HFF-Myc (cell line): ENCODE results near the gene RNU2-63P.
"Not testable (repeated sequence)": the region's sequence is repeated elsewhere in the genome, so short reads cannot be mapped to it uniquely, and the experiment has no call there.

Experiments used
- DNase-seq: peaks from one replicate; pipeline ENCODE4 v3.0.0-alpha.2; 2011; ENCODE audit warnings: low read depth; ENCODE audit errors: extremely low read depth
- H3K4me3 ChIP-seq: replicated peaks from 2 replicates; pipeline ENCODE4 v1.5.1; 2011; ENCODE audit warnings: low read depth, mild to moderate bottlenecking, control low read depth, low read length
- TF ChIP-seq, protein P1 (sequence below): IDR thresholded peaks from 2 replicates; pipeline ENCODE4 v1.5.1; 2012; ENCODE audit warnings: mild to moderate bottlenecking, low read depth, low read length, control low read depth; ENCODE audit errors: missing control alignments

RNU2-63P gene

GRCh38 chr2:88048541-88048940 lies 32.2 kb upstream of the RNU2-63P start:
- TF ChIP-seq, protein P1, sequence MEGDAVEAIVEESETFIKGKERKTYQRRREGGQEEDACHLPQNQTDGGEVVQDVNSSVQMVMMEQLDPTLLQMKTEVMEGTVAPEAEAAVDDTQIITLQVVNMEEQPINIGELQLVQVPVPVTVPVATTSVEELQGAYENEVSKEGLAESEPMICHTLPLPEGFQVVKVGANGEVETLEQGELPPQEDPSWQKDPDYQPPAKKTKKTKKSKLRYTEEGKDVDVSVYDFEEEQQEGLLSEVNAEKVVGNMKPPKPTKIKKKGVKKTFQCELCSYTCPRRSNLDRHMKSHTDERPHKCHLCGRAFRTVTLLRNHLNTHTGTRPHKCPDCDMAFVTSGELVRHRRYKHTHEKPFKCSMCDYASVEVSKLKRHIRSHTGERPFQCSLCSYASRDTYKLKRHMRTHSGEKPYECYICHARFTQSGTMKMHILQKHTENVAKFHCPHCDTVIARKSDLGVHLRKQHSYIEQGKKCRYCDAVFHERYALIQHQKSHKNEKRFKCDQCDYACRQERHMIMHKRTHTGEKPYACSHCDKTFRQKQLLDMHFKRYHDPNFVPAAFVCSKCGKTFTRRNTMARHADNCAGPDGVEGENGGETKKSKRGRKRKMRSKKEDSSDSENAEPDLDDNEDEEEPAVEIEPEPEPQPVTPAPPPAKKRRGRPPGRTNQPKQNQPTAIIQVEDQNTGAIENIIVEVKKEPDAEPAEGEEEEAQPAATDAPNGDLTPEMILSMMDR, result no peak
- no peak for DNase-seq
- H3K4me3 ChIP-seq, result no peak overlapping the region

- not testable (repeated sequence) for H3K4me3 ChIP-seq, DNase-seq
These were observed 29.2 kb upstream of the RNU2-63P start for GRCh38 chr2:88045561-88045960.

DNA sequence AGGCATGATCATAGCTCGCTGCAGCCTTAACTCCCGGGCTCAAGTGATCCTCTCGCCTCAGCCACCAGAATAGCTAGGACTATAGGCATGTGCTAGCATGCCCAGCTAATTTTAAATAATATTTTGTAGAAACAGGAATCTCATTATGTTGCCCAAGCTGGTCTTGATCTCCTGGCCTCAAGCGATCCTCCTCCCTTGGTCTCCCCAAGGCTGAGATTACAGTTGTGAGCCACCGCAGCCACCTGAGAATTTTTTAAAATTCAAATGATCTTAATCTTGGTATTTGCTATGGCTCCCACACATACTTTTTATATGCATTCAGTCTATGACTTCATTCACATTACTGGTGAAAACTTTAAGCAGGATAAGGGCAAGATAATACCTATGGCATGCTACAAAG lies 26.1 kb upstream of the RNU2-63P start:
- TF ChIP-seq, protein P1, result no peak
- no peak for DNase-seq
- no peak overlapping the region for H3K4me3 ChIP-seq

GRCh38 chr2:88038263-88039105 lies 22.1 kb upstream of the RNU2-63P start:
- TF ChIP-seq, protein P1, result no peak
- DNase-seq, result peak; percentile 66
- H3K4me3 ChIP-seq, result no peak overlapping the region

- TF ChIP-seq, protein P1, result no peak
- DNase-seq, result no peak
These were observed 20.3 kb upstream of the RNU2-63P start for GRCh38 chr2:88036606-88037005.

GRCh38 chr2:88036182-88036581 lies 19.8 kb upstream of the RNU2-63P start:
- H3K4me3 ChIP-seq, result no peak overlapping the region
- TF ChIP-seq, protein P1, result no peak
- no peak for DNase-seq

More at GRCh38 chr2:88036606-88037005, 20.3 kb upstream of the RNU2-63P start:
- no peak overlapping the region for H3K4me3 ChIP-seq

GRCh38 chr2:88032070-88032702 lies 15.8 kb upstream of the RNU2-63P start:
- H3K4me3 ChIP-seq, result no peak overlapping the region
- TF ChIP-seq, protein P1, result no peak
- DNase-seq, result no peak
